Fibroblast of lung (primary cell): Measurements from ENCODE around the gene RASL11B. TPM values are rescaled to one million over a fixed set of nuclear protein-coding genes. Genes with fewer than 3 reads are reported as not detected.

ENCODE experiments used
- DNase-seq, 2 donors: peaks; one replicate each; pipeline versions ENCODE4 v3.0.0 to v3.0.0-alpha.2; 2010; ENCODE audit warnings: low read depth in 2 of 2
- H2AFZ ChIP-seq: 2 replicates; pipeline ENCODE4 v1.5.1; 2012; ENCODE audit warnings: low read length, control low read depth, inconsistent platforms
- H3K27ac ChIP-seq: 2 replicates; pipeline ENCODE4 v1.5.1; 2011; ENCODE audit warnings: low read length, control low read depth; ENCODE audit not compliant: insufficient read depth
- H3K27me3 ChIP-seq: 2 replicates; pipeline ENCODE4 v1.5.1; 2011; ENCODE audit warnings: mild to moderate bottlenecking, low read length; ENCODE audit not compliant: control insufficient read depth, insufficient read depth
- H3K36me3 ChIP-seq: 2 replicates; pipeline ENCODE4 v1.5.1; 2011; ENCODE audit warnings: low read length; ENCODE audit not compliant: control insufficient read depth, insufficient read depth
- H3K4me1 ChIP-seq: 2 replicates; pipeline ENCODE4 v1.5.1; 2011; ENCODE audit warnings: low read length; ENCODE audit not compliant: control insufficient read depth, insufficient read depth; ENCODE audit errors: extremely low read depth
- H3K4me2 ChIP-seq: 2 replicates; pipeline ENCODE4 v1.5.1; 2011; ENCODE audit warnings: low read length, control low read depth; ENCODE audit not compliant: insufficient read depth; ENCODE audit errors: extremely low read depth
- H3K4me3 ChIP-seq, 4 experiments: fragments of 200-600 bp in 1 of 4; sonication (generic) in 1 of 4; replicated peaks in 1 of 4; 2 replicates each; pipeline ENCODE4 v1.5.1; 2011 to 2016; ENCODE audit warnings: low read length in 4 of 4, low read depth in 3 of 4, mild to moderate bottlenecking in 3 of 4, control low read depth in 2 of 4, inconsistent platforms in 1 of 4, mixed read lengths in 1 of 4; ENCODE audit not compliant: insufficient read depth in 1 of 4; ENCODE audit errors: control extremely low read depth in 1 of 4
- H3K79me2 ChIP-seq: 2 replicates; pipeline ENCODE4 v1.5.1; 2012; ENCODE audit warnings: mild to moderate bottlenecking, low read length, inconsistent platforms; ENCODE audit not compliant: control insufficient read depth, insufficient read depth
- H3K9ac ChIP-seq: 2 replicates; pipeline ENCODE4 v1.5.1; 2011; ENCODE audit warnings: mild to moderate bottlenecking, low read length, control low read depth; ENCODE audit not compliant: insufficient read depth
- H3K9me3 ChIP-seq: 2 replicates; pipeline ENCODE4 v1.5.1; 2012; ENCODE audit warnings: low read depth, low read length; ENCODE audit not compliant: control insufficient read depth, insufficient read depth
- H4K20me1 ChIP-seq: 2 replicates; pipeline ENCODE4 v1.5.1; 2011; ENCODE audit warnings: low read length; ENCODE audit not compliant: control insufficient read depth, insufficient read depth; ENCODE audit errors: extremely low read depth
- CTCF ChIP-seq, 2 donors: IDR thresholded peaks in 1 of 2; conservative IDR thresholded peaks in 1 of 2; 1 replicate in 1 of 2; 2 replicates in 1 of 2; pipeline ENCODE4 v1.5.1; 2011 to 2012; ENCODE audit warnings: low read length in 2 of 2, control low read depth in 1 of 2, inconsistent platforms in 1 of 2, low read depth in 1 of 2, mild to moderate bottlenecking in 1 of 2
- EZH2 ChIP-seq: IDR thresholded peaks from 2 replicates; pipeline ENCODE4 v1.5.1; 2012; ENCODE audit warnings: low read length, control low read depth, mild to moderate bottlenecking; ENCODE audit errors: missing control alignments
- polyA plus RNA-seq, 2 donors: library from polyadenylated mRNA; depleted of rRNA in 1 of 2; stranded (reverse) in 1 of 2; unstranded in 1 of 2; fragments of >200 nt; gene quantifications; 2 replicates each; pipeline ENCODE4 v1.2.1, GENCODE V29; 2011 to 2012; ENCODE audit warnings: missing spikeins in 1 of 2
- total RNA-seq: library from RNA; depleted of rRNA; stranded (reverse); fragments of >200 nt; gene quantifications from 2 replicates; pipeline ENCODE4 v1.2.1, GENCODE V29; 2014

The RASL11B gene
- total and polyA plus RNA-seq, 2 donors (not counting 1 experiment from before 2014, with no cell fraction given), result 2.1 to 15.2 TPM

- no peak for DNase-seq
- no peak overlapping the region for H3K9ac ChIP-seq
- H3K27me3 ChIP-seq, result peaks cover 2% of the 10 kb centered on the region
- no peak overlapping the region for H3K4me3 ChIP-seq
- H3K9me3 ChIP-seq, result no peaks in the 10 kb centered on the region
- no peak for TF ChIP-seq CTCF (conservative IDR thresholded peaks at IDR 0.05 in 1 of 2, IDR thresholded peaks at IDR 0.05 in 1 of 2; ENCODE audit: low read depth in 1 of 2, low read length in 2 of 2)
- TF ChIP-seq EZH2, result no peak
- H3K4me1 ChIP-seq, result no peaks in the 10 kb centered on the region
- no peak overlapping the region for H3K4me2 ChIP-seq
- H3K36me3 ChIP-seq, result no peaks in the 10 kb centered on the region
- H4K20me1 ChIP-seq, result no peaks in the 10 kb centered on the region
- no peak overlapping the region for H2AFZ ChIP-seq
- H3K27ac ChIP-seq, result no peak overlapping the region
- H3K79me2 ChIP-seq, result no peaks in the 10 kb centered on the region
These were observed 23.2 kb upstream of the RASL11B start for GRCh38 chr4:52838729-52839586.

- no peak overlapping the region for H3K4me3 ChIP-seq
- H3K9ac ChIP-seq, result no peak overlapping the region
- no peaks in the 10 kb centered on the region for H3K79me2 ChIP-seq
- H3K27ac ChIP-seq, result no peak overlapping the region
- H3K36me3 ChIP-seq, result no peaks in the 10 kb centered on the region
- TF ChIP-seq EZH2, result no peak
- no peak for TF ChIP-seq CTCF (conservative IDR thresholded peaks at IDR 0.05 in 1 of 2, IDR thresholded peaks at IDR 0.05 in 1 of 2; ENCODE audit: low read depth in 1 of 2, low read length in 2 of 2)
- peaks cover 2% of the 10 kb centered on the region for H3K27me3 ChIP-seq
- no peak for DNase-seq
- H4K20me1 ChIP-seq, result no peaks in the 10 kb centered on the region
- no peaks in the 10 kb centered on the region for H3K9me3 ChIP-seq
- H2AFZ ChIP-seq, result no peak overlapping the region
- no peaks in the 10 kb centered on the region for H3K4me1 ChIP-seq
- H3K4me2 ChIP-seq, result no peak overlapping the region
These were observed 21.4 kb upstream of the RASL11B start for GRCh38 chr4:52840531-52841370.
